Stimulated activated CD4-positive, alpha-beta T cell treated with anti-CD3 and anti-CD28 coated beads, Interleukin-4, amount 100 ng/mL, for 4 hours (primary cell): ENCODE data around the gene TRMT2B.
A peak's percentile ranks its signal among the peaks of the same experiment; 100 is the strongest.
"Not testable (repeated sequence)": the region's sequence is repeated elsewhere in the genome, so short reads cannot be mapped to it uniquely, and the experiment has no call there.

Experiments used
- DNase-seq, 2 experiments: peaks; one replicate each; pipeline ENCODE4 v3.0.0-alpha.2; 2020

Gene TRMT2B

DNA sequence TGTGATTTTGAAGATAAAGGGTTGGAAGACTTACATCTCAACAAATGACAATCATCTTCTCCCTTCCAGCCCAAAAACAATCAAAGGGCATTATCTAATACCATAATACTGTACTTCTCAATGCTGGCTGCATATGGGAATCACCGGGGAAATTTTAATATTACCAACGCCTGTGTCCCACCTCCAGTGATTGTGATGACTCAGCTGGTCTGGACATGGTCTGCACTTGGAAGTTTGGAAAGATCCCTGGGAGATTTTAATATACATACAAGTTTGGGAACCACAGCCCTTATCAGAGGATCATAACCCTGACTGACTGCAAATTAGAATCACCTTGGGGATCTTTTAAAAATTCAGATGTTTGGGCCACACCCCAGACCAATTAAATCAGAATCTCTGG lies 52.5 kb downstream of the TRMT2B start:
- DNase-seq: no peak

DNA sequence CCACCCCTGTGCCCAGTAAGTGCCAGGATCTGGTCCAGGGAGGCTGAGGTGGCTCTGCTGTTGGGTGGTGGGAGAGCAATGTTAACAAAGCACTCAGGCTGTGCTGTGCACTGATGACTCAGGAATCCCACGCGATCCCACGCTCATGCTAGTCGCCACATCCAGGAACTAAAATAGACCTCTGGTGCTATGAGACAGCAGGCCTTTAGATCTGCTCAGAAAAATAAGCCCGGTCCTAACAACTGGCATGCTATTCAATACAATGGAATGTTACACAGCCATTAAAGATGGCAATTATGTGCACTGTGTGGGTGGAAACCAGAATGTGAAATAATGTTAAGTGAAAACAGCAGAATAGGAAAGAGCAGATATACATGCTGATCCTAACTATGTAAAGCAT lies 56.4 kb downstream of the TRMT2B start:
- DNase-seq: peak in 1 of 2 experiments; percentile 12

GRCh38 chrX:100994352-100995281 lies 57.3 kb downstream of the TRMT2B start:
- DNase-seq: no peak

GRCh38 chrX:100990139-100990538 lies 61.8 kb downstream of the TRMT2B start:
- no peak for DNase-seq

DNA sequence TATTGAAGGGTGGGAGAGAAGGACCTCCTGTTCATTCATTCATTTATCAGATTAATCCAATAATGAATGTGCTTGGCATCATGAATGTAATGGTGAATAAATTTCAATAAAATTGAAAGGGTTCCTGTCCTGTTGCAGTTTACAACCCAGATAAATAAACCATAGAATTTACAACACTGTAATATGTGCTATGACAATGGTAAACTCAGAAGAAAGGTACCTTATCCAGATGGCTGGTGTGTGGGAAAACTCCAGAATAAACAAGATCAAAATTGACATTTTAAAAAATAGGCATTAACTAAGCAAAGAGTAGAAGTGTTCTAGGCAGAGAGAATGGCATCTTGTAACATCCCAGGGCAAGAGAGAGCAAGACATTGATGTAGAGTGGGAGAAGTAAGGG lies 67.1 kb downstream of the TRMT2B start:
- DNase-seq: no peak

- DNase-seq: not testable (repeated sequence)
Observed at GRCh38 chrX:100981498-100981845, 70.4 kb downstream of the TRMT2B start.

- DNase-seq: no peak
Observed at GRCh38 chrX:100980608-100981497, 71.1 kb downstream of the TRMT2B start.

- DNase-seq: no peak
Observed at GRCh38 chrX:100979881-100980607, 71.9 kb downstream of the TRMT2B start.

GRCh38 chrX:100976211-100976610 lies 75.7 kb downstream of the TRMT2B start:
- no peak for DNase-seq

GRCh38 chrX:100975212-100975611 lies 76.7 kb downstream of the TRMT2B start:
- no peak for DNase-seq

DNA sequence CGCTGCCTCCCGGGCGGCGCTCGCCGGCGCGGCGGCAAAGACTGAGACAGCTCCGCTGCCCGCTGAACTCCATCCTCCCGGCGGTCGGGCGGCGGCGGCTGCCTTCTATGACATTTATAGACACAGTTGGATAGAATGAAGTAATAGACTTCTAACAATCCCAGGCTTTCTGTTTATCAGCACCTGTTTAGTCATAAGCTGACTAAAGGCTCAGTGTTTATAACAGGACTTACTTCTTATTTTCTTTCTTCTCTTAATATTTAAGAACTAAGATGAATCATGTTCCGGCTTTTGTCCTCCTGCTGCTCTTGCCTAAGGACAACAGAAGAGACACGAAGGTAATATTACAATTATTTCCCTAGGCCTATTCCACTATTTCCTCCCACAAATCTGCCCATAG lies 78.5 kb downstream of the TRMT2B start:
- DNase-seq: no peak

- no peak for DNase-seq
Observed at GRCh38 chrX:100969936-100970335, 82.0 kb downstream of the TRMT2B start.

DNA sequence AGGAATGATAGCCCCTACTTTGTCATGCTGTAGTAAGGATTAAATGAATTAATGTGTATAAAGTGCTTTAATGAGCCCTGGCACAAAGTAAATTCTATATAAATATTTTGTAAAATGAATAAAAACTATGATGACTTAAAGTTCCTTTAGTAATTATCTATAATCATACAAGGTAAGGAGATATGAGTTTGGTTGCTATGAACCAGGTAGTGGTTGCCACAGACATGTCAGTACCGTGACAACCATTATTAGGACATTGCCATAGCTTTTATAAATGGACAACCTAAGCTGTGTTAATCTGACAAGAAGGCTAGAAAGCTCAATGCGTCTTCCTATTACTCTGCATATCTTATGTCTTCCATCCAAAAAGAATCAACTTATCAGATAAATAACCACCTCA lies 82.5 kb downstream of the TRMT2B start, which contains the start of gene ARL13A:
TSS of gene ARL13A (plus strand) at position 301 of the 400 bp plus-strand sequence. CDS start 3,982 bp downstream, outside the sequence.
- no peak for DNase-seq

DNA sequence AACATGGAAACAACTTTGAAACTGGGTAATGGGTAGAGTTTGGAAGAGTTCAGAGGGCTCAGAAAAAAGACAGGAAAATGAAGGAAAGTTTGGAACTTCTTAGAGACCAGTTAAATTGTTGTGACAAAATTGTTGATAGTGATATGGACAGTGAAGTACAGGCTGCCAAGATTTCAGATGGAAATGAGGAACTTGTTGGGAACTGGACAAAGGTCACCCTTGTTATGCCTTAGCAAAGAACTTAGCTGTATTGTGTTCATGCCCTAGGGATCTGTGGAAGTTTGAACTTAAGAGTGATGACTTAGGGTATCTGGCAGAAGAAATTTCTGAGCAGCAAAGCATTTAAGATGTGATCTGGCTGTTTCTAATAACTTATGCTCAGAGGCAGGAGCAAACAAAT lies 87.5 kb downstream of the TRMT2B start:
- no peak for DNase-seq

DNA sequence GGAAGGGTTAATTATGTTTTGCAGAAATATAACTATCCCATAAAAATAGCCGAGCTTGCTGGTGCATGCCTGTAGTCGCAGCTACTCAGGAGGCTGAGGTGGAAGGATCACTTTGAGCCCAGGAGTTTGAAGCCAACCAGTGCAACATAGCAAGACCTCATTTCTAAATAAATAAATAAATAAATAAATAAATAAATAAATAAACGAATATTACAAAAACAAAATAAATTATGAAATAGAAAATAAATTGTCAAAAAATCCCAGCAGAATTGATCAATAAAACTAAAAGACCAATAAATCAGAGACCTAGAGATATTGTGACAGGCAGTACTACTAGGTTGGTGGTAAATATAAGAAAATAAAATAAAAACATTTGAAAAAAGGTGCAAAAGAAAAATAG lies 89.1 kb downstream of the TRMT2B start:
- DNase-seq: no peak
